Mucosa of gallbladder (tissue), 1 donor: ENCODE measurements around the gene CDH26. TPM values are rescaled to one million over a fixed set of nuclear protein-coding genes. Genes with fewer than 3 reads are reported as not detected.
A peak's percentile ranks its signal among the peaks of the same experiment; 100 is the strongest.

Source experiments
- DNase-seq: peaks from one replicate; pipeline ENCODE4 v3.0.0-alpha.2; 2020; ENCODE audit warnings: low spot score
- total RNA-seq: library from RNA; stranded (reverse); gene quantifications from one replicate; pipeline ENCODE4 v1.2.1, GENCODE V29; 2021
- donor health status: DM: no; HTN: no; CAD: no.

The CDH26 gene
- 3.3 TPM for total RNA-seq

GRCh38 chr20:59958123-59958522, at the start of gene CDH26:
TSS of gene CDH26 (plus strand) at chr20:59958423. CDS start at chr20:59958727, 304 bp downstream.
- DNase-seq: no peak

GRCh38 chr20:59908855-59909254, 49.4 kb upstream of the CDH26 start:
- DNase-seq: no peak

- DNase-seq: no peak
These were observed 47.2 kb upstream of the CDH26 start for GRCh38 chr20:59911041-59911440.

GRCh38 chr20:59912609-59913008, 45.6 kb upstream of the CDH26 start:
- no peak for DNase-seq

- DNase-seq: no peak
These were observed 37.3 kb upstream of the CDH26 start for GRCh38 chr20:59920944-59921343.

- no peak for DNase-seq
These were observed 34.7 kb upstream of the CDH26 start for GRCh38 chr20:59923514-59923913.

GRCh38 chr20:59925359-59925758, 32.9 kb upstream of the CDH26 start:
- DNase-seq: no peak

GRCh38 chr20:59925899-59926298, 32.3 kb upstream of the CDH26 start:
- no peak for DNase-seq

GRCh38 chr20:59931511-59932312, 26.5 kb upstream of the CDH26 start:
- no peak for DNase-seq

GRCh38 chr20:59932616-59933295, 25.5 kb upstream of the CDH26 start:
- no peak for DNase-seq

GRCh38 chr20:59933296-59933848, 24.9 kb upstream of the CDH26 start, which contains the start of gene SYCP2:
TSS of gene SYCP2 (minus strand) at chr20:59933637. CDS start at chr20:59922413, 11,224 bp downstream.
- DNase-seq: peak; percentile 64

- DNase-seq: peak; percentile 78
These were observed 24.2 kb upstream of the CDH26 start for GRCh38 chr20:59933849-59934585.

GRCh38 chr20:59935457-59936185, 22.6 kb upstream of the CDH26 start:
- no peak for DNase-seq

- no peak for DNase-seq
These were observed 21.8 kb upstream of the CDH26 start for GRCh38 chr20:59936409-59936808.

GRCh38 chr20:59937150-59937549, 21.1 kb upstream of the CDH26 start:
- no peak for DNase-seq

GRCh38 chr20:59938221-59938620, 20.0 kb upstream of the CDH26 start:
- no peak for DNase-seq

- no peak for DNase-seq
These were observed 19.5 kb upstream of the CDH26 start for GRCh38 chr20:59938696-59939051.

- DNase-seq: no peak
These were observed 19.0 kb upstream of the CDH26 start for GRCh38 chr20:59939052-59939878.

GRCh38 chr20:59939879-59940128, 18.4 kb upstream of the CDH26 start:
- DNase-seq: no peak

- peak; percentile 98 for DNase-seq
These were observed 17.9 kb upstream of the CDH26 start, which contains the start of the genes FAM217B and PPP1R3D for GRCh38 chr20:59940129-59940955. TSS of gene FAM217B (plus strand) at chr20:59940389. CDS start at chr20:59943944, 3,555 bp downstream. TSS of gene PPP1R3D (minus strand) at chr20:59940305. CDS start at chr20:59939931, 374 bp downstream.
